Bronchial epithelial cell (primary cell): ENCODE results near the gene PITRM1. TPM values are rescaled to one million over a fixed set of nuclear protein-coding genes. Genes with fewer than 3 reads are reported as not detected.
"Not testable (repeated sequence)": the region's sequence is repeated elsewhere in the genome, so short reads cannot be mapped to it uniquely, and the experiment has no call there.

Experiments used
- DNase-seq: peaks from one replicate; pipeline ENCODE4 v3.0.0-alpha.2; 2010; ENCODE audit warnings: low read depth
- FAIRE-seq: peaks from 2 replicates; lab custom pipeline; 2011; peaks lifted over from hg19 to GRCh38; lab: Jason Lieb, UNC
- H3K27me3 ChIP-seq: 2 replicates; pipeline ENCODE4 v1.5.1; 2011; ENCODE audit warnings: low read length; ENCODE audit not compliant: control insufficient read depth, insufficient read depth
- H3K36me3 ChIP-seq: 2 replicates; pipeline ENCODE4 v1.5.1; 2011; ENCODE audit warnings: low read length; ENCODE audit not compliant: control insufficient read depth, insufficient read depth
- H3K4me3 ChIP-seq: 2 replicates; pipeline ENCODE4 v1.5.1; 2011; ENCODE audit warnings: mild to moderate bottlenecking, low read depth, low read length, control low read depth
- CTCF ChIP-seq: IDR thresholded peaks from 2 replicates; pipeline ENCODE4 v1.5.1; 2011; ENCODE audit warnings: mild to moderate bottlenecking, moderate library complexity, low read length, control low read depth, inconsistent platforms; ENCODE audit not compliant: insufficient read depth, severe bottlenecking
- total RNA-seq: library from RNA; depleted of rRNA; stranded (reverse); fragments of >200 nt; gene quantifications from 2 replicates; pipeline ENCODE4 v1.2.1, GENCODE V29; 2014

PITRM1 gene, protein sequence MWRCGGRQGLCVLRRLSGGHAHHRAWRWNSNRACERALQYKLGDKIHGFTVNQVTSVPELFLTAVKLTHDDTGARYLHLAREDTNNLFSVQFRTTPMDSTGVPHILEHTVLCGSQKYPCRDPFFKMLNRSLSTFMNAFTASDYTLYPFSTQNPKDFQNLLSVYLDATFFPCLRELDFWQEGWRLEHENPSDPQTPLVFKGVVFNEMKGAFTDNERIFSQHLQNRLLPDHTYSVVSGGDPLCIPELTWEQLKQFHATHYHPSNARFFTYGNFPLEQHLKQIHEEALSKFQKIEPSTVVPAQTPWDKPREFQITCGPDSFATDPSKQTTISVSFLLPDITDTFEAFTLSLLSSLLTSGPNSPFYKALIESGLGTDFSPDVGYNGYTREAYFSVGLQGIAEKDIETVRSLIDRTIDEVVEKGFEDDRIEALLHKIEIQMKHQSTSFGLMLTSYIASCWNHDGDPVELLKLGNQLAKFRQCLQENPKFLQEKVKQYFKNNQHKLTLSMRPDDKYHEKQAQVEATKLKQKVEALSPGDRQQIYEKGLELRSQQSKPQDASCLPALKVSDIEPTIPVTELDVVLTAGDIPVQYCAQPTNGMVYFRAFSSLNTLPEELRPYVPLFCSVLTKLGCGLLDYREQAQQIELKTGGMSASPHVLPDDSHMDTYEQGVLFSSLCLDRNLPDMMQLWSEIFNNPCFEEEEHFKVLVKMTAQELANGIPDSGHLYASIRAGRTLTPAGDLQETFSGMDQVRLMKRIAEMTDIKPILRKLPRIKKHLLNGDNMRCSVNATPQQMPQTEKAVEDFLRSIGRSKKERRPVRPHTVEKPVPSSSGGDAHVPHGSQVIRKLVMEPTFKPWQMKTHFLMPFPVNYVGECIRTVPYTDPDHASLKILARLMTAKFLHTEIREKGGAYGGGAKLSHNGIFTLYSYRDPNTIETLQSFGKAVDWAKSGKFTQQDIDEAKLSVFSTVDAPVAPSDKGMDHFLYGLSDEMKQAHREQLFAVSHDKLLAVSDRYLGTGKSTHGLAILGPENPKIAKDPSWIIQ
- total RNA-seq, result 39.2 and 54.8 TPM in 2 replicates

GRCh38 chr10:3172446-3173170, at the start of gene PITRM1:
Gene PITRM1, minus strand, starts transcription at chr10:3172782. Its CDS starts 10 bp downstream, at chr10:3172772.
- DNase-seq (peak; percentile 94), FAIRE-seq (no peak)
- TF ChIP-seq CTCF, result no peak
- peaks cover 10% of the 10 kb centered on the region for H3K36me3 ChIP-seq
- peak within 1 kb of the TSS; percentile 88 for H3K4me3 ChIP-seq
- H3K27me3 ChIP-seq, result no peaks in the 10 kb centered on the region

DNA sequence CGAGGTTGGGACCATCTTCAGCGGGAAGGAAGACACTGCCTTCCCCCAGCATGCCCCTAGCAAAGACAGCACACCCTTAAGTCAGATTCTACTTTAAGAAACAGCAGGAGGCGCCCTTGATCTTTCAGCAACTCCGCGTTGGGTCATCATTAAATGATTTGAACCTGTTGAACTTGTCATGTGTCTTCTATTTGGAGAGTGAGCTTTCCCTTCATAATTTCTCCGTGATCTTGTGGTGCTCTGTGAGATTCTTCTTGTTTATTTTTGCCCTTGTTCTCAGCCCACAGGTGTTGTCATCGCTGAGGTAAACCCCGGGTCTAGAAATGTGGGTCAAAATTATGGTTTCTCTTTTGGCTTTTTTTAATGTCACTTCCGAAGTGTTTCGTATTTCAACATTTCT, 49.5 kb upstream of the PITRM1 start:
- DNase-seq, result no peak
- Histone ChIP-seq H3K36me3 (no peaks in the 10 kb centered on the region), H3K27me3 (no peaks in the 10 kb centered on the region), H3K4me3 (no peak overlapping the region)
- no peak for FAIRE-seq
- no peak for TF ChIP-seq CTCF

DNA sequence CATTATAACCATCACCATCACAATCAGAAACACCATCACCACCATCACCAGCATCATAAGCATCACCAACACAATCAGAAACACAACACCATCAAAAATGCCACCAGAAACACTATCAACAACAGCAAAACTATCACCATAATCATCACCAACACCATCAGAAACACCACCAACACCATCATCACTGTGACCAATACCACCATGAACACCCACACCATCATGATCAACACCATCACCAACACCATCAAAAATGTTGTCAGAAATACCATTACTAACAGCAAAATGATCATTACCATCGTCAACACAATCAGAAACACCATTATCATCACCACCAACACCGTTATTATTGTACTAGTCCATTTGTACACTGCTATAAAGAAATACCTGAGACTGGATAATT, 49.0 kb upstream of the PITRM1 start:
- not testable (repeated sequence) for H3K4me3 ChIP-seq, H3K36me3 ChIP-seq, H3K27me3 ChIP-seq, DNase-seq
- FAIRE-seq, result peak; percentile 99

DNA sequence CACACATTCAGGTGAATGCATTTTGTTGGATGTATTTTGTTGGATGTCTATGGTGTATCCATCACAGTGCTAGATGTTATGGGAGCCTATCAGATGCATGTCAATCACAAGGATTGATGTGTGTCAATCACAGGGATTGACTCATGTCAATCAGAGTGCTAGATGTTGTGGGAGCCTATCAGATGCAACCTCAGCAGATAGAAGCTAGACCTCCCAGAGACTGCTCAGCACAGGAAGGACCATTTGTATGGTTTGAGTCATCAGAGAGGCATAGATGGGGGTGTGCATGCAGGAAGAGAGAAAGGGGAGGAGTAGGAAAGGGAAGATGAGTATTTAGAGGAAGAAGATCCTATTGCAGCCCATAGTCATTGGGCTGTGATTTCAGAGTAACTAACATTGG, 48.3 kb upstream of the PITRM1 start:
- TF ChIP-seq CTCF, result no peak
- H3K27me3 ChIP-seq, result no peaks in the 10 kb centered on the region
- peak; percentile 70 for DNase-seq
- no peak for FAIRE-seq
- H3K4me3 ChIP-seq, result no peak overlapping the region
- H3K36me3 ChIP-seq, result no peaks in the 10 kb centered on the region

DNA sequence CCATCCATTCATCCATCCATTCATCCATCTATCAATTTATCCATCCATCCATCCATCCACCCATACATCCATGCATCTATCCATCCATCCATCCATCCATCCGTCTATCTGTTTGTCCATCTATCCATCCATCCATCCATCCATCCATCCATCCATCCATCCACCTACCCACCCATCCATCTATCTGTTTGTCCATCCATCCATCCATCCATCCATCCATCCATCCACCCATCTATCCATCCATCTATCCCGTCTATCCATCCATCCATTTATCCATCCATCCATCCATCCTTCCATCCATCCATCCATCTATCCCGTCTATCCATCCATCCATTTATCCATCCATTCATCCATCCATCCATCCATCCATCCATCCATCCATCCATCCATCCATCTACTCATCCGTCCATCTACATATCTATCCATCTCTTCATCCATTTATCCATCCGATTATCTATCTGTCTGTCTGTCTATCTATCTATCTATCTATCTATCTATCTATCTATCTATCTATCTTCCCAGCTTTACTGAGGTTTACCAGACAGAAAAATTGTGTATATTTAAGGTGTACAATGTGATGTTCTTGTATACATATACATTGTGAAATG, 46.5 kb upstream of the PITRM1 start:
- H3K36me3 ChIP-seq, H3K4me3 ChIP-seq, H3K27me3 ChIP-seq, FAIRE-seq, DNase-seq: not testable (repeated sequence)

DNA sequence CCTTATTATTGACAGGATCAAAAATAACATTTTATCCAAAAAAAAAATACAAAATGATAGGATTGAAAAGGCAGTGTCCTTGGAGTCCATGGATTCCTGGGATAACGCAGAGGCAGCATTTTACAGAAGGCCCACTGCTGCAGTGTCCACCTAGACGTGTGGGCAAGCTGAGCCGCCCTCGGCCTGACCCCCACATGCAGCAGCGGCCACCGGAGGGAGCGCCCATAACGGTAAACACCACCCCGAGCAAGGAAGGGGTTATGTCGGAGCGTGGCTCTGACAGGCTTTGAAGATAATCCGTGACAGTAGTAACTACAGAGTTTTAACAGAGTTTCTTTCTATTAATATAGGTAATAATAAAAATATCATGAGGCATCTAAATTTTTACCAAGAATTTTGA, 45.3 kb upstream of the PITRM1 start:
- DNase-seq, result no peak
- H3K4me3 ChIP-seq, result no peak overlapping the region
- no peaks in the 10 kb centered on the region for H3K36me3 ChIP-seq
- FAIRE-seq, result no peak
- no peaks in the 10 kb centered on the region for H3K27me3 ChIP-seq
- TF ChIP-seq CTCF, result no peak
